ENCODE results near the gene PCED1B.
"Not testable (repeated sequence)": the region's sequence is repeated elsewhere in the genome, so short reads cannot be mapped to it uniquely, and the experiment has no call there.

The PCED1B gene

DNA sequence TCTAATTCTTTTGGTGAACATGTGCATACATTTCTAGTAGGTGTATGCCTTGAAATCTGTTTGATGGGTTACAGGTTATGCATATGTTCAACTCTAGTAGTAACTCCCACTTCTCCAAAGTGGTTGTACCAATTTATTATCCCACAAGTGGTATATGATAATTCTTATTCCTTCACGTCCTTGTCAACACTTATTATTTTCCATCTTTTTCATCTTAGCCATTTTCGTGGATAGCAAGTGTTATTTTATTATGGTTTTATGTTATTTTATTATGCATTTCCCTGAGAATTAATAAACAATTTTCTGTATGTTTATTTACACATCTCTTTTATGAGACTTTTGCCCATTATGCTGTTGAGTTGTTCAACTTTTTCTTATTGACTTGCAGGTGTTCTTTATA, 11.6 kb downstream of the PCED1B start:
- DNase-seq (ENCODE audit: low read depth) = no peak

DNA sequence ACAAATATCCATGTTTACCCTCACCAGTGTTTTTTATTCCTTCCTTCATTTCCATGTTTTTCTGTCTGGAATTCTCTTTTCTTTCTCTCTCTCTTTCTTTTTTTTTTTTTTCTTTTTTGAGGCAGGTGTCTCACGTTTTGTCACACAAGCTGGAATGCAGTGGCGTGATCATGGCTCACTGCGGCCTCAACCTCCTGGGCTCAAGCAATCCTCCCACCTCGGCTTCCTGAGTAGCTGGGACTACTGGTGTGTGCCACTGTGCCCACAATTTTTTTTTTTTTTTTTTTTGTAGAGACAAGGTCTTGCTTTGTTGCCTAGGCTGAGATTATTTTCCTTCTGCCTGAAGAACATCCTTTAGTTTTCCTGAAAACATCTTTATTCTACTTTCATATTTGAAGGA, 15.4 kb downstream of the PCED1B start:
- no peak for DNase-seq (ENCODE audit: low read depth)

DNA sequence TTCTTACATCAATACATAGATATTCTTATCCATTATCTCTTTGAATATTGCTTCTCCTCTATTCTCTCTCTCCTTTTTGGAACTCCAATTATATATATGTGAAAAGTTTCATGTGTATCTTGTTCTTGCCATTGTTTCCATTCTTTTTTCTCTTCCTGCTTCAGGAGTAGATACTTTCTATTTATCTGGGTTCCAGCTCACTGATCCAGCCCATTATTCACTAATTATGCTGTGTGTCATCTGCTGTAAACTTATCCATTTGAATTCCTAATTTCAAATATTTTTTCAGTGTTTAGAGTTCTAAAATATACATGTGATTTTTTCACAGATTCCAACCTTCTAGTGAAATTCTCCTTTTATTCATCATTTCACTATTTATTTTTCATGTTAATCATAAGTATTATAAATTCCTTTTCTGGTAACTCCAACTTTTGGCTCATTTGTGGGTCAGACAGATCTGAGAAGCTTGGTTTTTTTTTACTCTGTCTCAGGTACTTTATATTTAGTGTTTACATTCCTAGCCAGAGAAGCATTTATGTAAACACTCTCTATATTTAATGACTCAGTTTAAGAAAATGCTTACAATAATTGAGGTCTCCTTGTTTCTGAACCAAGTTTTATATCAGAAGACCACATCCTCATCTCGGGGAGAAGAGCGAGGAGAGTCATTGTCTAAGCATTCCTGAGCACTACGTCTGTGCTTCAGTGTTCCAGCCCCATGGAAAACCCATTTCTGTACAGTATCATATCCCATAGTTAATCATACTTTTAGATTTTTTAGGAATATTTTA, 16.2 kb downstream of the PCED1B start:
- DNase-seq (ENCODE audit: low read depth) = no peak

- no peak for DNase-seq (ENCODE audit: low read depth)
Measured at GRCh38 chr12:47097276-47097896, 18.0 kb downstream of the PCED1B start.

DNA sequence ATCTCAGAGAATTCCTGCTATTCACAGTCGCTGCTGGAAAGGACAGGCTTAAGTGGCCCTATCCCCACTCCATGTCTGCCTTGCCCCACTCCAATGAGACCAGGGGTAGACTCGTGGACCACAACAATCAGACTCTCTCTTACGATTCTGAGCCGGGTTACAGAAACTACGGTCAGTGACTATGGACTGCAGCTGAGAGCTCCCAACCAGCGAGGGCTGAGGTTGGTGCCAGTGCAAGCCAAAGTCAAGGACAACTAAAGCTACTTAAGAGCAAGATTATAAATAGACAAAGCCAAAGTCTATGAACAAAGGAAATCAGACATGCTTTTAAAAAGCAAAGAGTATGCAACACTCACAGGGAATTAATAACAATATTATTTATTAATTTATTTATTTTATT, 18.7 kb downstream of the PCED1B start:
- DNase-seq (ENCODE audit: low read depth) = no peak

GRCh38 chr12:47099610-47100009, 20.2 kb downstream of the PCED1B start:
- no peak for DNase-seq (ENCODE audit: low read depth)

DNA sequence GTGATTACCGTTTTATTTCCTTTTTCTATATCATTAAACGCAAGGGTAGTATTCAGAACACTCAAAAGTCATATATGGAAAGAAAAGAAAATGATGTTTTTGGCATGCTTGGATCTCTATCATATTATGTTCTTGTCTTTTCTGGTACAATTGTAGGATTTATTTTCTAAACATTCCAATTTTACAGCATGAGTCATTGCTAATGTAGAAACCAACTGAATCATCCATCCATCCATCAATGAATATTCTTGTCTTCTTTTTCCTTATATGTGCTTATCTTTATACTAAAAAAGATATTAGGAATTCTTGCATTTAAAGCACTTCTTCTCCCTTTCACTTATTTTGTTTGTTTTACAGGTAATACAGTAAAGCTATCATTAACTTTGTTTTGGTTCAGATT, 20.7 kb downstream of the PCED1B start:
- DNase-seq (ENCODE audit: low read depth) = no peak

GRCh38 chr12:47102406-47102805, 23.0 kb downstream of the PCED1B start:
- DNase-seq (ENCODE audit: low read depth) = no peak

- DNase-seq (ENCODE audit: low read depth) = no peak
Measured at GRCh38 chr12:47102845-47103651, 23.6 kb downstream of the PCED1B start.

DNA sequence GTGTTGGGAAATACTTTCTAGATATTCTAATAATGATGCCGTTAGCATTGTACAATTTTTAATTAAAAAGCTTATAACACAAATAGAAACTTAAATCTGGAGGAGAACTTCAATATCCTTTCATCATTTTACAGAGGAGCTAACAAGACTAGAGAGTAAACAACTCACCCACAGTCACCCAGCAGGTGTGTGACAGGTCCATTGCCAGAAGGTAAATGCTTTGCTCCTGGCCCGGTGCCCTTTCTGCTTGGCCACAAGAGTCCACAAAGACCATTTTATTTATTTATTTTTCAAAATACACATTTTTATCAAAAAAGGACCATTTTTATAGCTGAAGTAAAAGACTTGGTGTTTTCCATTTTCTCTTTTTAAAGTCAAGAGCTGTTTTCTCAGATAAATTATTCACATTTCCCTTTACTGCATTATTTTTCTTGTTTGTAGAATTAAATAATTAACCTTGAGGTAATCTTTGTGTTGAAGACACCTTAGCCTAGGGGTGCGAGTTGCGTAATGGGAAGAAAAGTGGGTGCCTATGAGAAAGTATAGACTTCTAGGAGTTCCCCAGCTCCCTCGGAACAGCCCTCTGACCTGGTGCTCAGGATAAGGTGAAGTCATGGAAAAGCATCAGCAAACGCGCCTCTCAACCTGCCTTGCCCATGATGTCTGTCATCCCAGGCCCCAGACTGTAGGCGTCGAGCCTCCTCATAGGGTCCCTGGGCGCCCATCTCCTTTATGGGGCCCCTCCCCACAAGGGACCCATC, 26.7 kb downstream of the PCED1B start:
- DNase-seq (ENCODE audit: low read depth) = no peak

- DNase-seq (ENCODE audit: low read depth) = no peak
Measured at GRCh38 chr12:47107446-47107845, 28.0 kb downstream of the PCED1B start.

- DNase-seq (ENCODE audit: low read depth) = no peak
Measured at GRCh38 chr12:47107926-47108325, 28.5 kb downstream of the PCED1B start.

GRCh38 chr12:47110011-47110541, 30.7 kb downstream of the PCED1B start:
- no peak for DNase-seq (ENCODE audit: low read depth)

DNA sequence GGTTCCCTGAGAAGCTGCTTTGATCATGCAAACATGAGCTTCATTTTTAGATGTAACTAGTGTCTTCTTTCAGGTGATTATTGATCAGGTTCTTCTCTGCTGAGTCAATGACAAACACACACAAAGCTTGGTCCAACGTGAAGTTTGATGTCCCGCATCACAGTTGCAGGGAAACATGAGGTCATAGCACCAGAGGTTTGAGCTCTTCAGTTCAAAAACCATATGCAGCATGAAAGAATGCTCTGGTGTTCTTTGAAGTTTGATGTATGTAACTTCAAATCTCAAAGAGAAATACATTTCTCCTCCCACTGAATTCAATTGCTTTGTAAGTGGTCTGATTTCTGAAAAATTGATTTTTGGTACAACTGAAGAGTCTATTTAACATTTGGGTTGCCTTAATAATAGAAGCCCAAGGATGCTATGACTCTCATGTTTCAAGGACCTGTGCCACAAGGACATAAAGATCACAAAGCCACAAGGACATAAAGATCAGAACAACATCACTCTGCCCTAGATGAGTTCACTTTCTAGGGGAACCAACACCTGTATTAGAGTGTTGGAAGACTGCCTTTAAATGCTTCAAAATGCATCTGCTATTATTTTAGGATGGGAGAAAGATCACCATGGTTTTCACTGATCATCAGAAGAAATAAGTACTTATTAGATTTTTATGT, 31.4 kb downstream of the PCED1B start:
- DNase-seq (ENCODE audit: low read depth) = no peak

DNA sequence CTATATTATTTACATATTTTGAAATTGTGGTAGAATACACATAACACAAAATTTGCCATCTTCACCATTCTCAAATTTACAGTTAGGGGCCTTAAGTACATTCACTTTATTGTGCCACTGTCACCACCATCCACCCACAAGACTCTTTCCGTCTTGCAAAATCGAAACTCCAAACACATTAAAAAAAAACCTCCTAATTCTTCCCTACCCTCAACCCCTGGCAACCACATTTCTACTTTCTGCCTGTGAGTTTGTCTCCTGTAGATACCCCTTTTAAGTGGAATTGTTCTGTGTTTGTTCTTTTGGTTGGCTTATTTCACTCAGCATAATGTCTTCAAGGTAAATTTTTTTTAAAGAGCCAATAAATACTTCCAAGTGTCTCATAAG, 32.0 kb downstream of the PCED1B start:
- DNase-seq (ENCODE audit: low read depth) = no peak

- no peak for DNase-seq (ENCODE audit: low read depth)
Measured at GRCh38 chr12:47111854-47112253, 32.4 kb downstream of the PCED1B start.

DNA sequence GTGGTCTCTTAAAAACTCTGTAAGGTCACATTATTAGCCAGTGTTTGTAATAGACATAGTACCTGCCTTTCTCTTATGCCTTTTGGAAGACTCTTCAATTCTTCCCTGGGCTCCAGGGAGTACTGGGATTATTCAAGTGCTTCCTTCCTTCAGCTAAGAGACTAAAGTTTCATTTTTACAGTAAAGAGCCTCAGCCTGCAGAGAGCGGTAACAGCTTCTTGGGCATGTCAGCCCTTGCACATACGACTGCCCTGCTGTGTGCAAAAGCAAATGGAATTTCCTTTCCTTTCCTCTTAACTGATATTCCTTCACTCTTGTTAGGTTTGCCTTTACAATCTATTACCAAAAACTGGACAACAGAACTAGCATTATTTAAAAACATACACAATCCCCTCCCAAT, 33.3 kb downstream of the PCED1B start:
- no peak for DNase-seq (ENCODE audit: low read depth)

DNA sequence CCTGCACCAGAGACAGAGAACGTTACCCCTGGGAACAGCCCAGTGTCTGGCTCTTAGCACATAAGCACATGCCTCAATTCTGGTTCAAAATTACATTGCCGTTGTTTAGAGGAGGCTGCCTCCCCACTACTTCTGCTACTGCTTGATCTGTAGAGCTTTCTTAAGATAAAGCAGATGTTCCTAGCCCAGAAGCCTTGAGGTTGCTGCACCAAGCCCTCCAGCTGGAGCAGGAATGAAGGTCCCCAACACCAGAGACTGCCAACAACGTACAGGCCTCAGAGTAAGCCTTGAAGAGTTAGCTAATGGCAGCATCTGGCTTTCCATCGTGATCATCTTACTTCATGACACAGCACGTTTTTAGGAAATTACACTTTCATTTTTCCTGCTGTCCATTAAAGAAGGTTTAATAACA, 35.1 kb downstream of the PCED1B start:
- DNase-seq (ENCODE audit: low read depth) = no peak

DNA sequence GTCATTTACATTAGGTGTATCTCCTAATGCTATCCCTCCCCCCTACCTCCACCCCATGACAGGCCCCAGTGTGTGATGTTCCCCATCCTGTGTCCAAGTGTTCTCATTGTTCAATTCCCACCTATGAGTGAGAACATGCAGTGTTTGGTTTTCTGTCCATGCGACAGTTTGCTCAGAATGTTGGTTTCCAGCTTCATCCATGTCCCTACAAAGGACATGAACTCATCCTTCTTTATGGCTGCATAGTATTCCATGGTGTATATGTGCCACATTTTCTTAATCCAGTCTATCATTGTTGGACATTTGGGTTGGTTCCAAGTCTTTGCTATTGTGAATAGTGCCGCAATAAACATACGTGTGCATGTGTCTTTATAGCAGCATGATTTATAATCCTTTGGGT, 37.9 kb downstream of the PCED1B start:
- DNase-seq (ENCODE audit: low read depth) = not testable (repeated sequence)

DNA sequence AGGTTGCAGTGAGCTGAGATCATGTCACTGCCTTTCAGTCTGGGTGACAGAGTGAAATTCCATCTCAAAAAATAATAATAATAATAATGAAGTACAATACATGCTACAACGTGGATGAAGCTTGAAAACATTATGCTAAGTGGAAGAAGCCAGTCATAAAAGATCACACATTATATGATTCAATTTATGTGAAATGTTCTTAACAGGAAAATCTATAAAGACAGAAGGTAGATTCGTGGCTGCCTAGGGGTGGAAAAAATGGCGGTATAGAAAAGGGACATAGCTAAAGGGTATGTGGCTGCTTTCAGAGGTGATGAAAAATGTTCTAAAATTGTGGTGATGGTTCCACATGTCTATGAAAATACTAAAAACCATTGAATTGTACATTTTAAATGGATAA, 41.3 kb downstream of the PCED1B start:
- no peak for DNase-seq (ENCODE audit: low read depth)

DNA sequence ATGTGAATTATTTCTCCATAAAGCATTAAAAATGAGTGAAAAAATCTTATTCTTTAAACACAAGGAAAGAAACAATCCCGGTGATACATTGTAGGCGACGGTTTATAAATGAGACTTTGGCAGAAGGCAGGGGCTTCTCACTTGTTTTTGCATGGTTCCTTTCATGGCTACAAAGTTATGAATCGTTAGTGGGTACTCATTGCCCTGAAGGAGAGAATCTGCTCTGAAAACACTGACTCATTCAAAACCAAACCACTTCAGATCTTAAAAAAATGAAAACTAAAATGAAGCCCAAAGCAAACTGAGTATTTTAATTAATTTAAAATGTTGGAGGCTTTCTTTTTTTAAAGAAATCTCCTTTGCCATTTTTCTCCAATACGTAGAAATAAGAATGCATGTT, 41.7 kb downstream of the PCED1B start:
- no peak for DNase-seq (ENCODE audit: low read depth)

Data from fibroblast of the conjunctiva (primary cell).